Panc1 (cell line): ENCODE data around the gene PTPRK. TPM values are rescaled to one million over a fixed set of nuclear protein-coding genes. Genes with fewer than 3 reads are reported as not detected.
A peak's percentile ranks its signal among the peaks of the same experiment; 100 is the strongest.

Source experiments
- ATAC-seq: fragments of 200-7000 bp; cut with Tn5 transposase; 2 replicates; pipeline ENCODE4 v1.9.1; 2020; ENCODE audit warnings: mild to moderate bottlenecking, moderate library complexity
- BruUV-seq: library from RNA; stranded (reverse); fragments of 400-500 nt; replicated peaks from 2 replicates; lab custom pipeline; 2021; lab: Mats Ljungman, UMichigan
- CTCF ChIA-PET: fragments of 300-600 bp; sonication (Branson Sonifier 250); formaldehyde crosslinking; loops from one replicate; lab custom pipeline; 2022; ENCODE audit warnings: antibody characterized with exemption; lab: Charles Lee
- POLR2A ChIA-PET: fragments of 300-600 bp; sonication (Branson Sonifier 250); formaldehyde crosslinking; loops from one replicate; lab custom pipeline; 2022; ENCODE audit warnings: antibody characterized with exemption; lab: Charles Lee
- DNase-seq: peaks from one replicate; pipeline ENCODE4 v3.0.0-alpha.2; 2010; ENCODE audit warnings: low read depth, low spot score
- H3K27ac ChIP-seq: 2 replicates; pipeline ENCODE4 v1.5.1; 2011; ENCODE audit warnings: mild to moderate bottlenecking, low read length, inconsistent platforms
- H3K27me3 ChIP-seq: fragments of 200-500 bp; sonication (Bioruptor generic); 2 replicates; pipeline ENCODE4 v1.6.0; 2014; ENCODE audit warnings: low read length, inconsistent platforms; ENCODE audit not compliant: control insufficient read depth, insufficient read depth
- H3K36me3 ChIP-seq: fragments of 200-500 bp; sonication (Bioruptor generic); 2 replicates; pipeline ENCODE4 v1.5.1; 2014; ENCODE audit warnings: inconsistent platforms, mild to moderate bottlenecking, low read length, moderate library complexity; ENCODE audit not compliant: control insufficient read depth, insufficient read depth
- H3K4me1 ChIP-seq: 2 replicates; pipeline ENCODE4 v1.5.1; 2011; ENCODE audit warnings: inconsistent platforms, mild to moderate bottlenecking, low read length, moderate library complexity; ENCODE audit not compliant: control insufficient read depth, insufficient read depth
- H3K4me3 ChIP-seq, 2 experiments: 2 replicates each; pipeline ENCODE4 v1.5.1; 2011 to 2012; ENCODE audit warnings: low read depth in 2 of 2, low read length in 2 of 2, mild to moderate bottlenecking in 2 of 2, inconsistent platforms in 1 of 2, moderate library complexity in 1 of 2
- H3K9me3 ChIP-seq: fragments of 200-500 bp; sonication (Bioruptor generic); 2 replicates; pipeline ENCODE4 v1.5.1; 2014; ENCODE audit warnings: low read depth, mild to moderate bottlenecking, inconsistent platforms, low read length, moderate library complexity; ENCODE audit not compliant: control insufficient read depth, insufficient read depth
- CTCF ChIP-seq: fragments of 450-650 bp; IDR thresholded peaks from 2 replicates; pipeline ENCODE4 v1.5.1; 2017; ENCODE audit warnings: mild to moderate bottlenecking
- POLR2AphosphoS5 ChIP-seq: IDR thresholded peaks from 2 replicates; pipeline ENCODE4 v1.6.1; 2012; ENCODE audit warnings: mild to moderate bottlenecking, low read depth, low read length, moderate library complexity
- REST ChIP-seq, 2 experiments: IDR thresholded peaks; 2 replicates each; pipeline ENCODE4 v1.6.1; 2011 to 2012; ENCODE audit warnings: low read depth in 2 of 2, control low read depth in 1 of 2, low read length in 1 of 2, mild to moderate bottlenecking in 1 of 2, moderate library complexity in 1 of 2; ENCODE audit not compliant: insufficient read depth in 1 of 2
- SIN3A ChIP-seq: IDR thresholded peaks from 2 replicates; pipeline ENCODE4 v1.6.1; 2012; ENCODE audit warnings: low read depth, mild to moderate bottlenecking, low read length, moderate library complexity, borderline replicate concordance; ENCODE audit not compliant: insufficient read depth
- TCF7L2 ChIP-seq: IDR thresholded peaks from 2 replicates; pipeline ENCODE4 v1.6.1; 2011; ENCODE audit warnings: mild to moderate bottlenecking, low read depth, low read length, inconsistent platforms
- in situ Hi-C: cut with HindIII; loops from 2 replicates; pipeline ENCODE4 v1.10.0; 2016; ENCODE audit warnings: low sequenced_read_pairs, low pct_unique_long_range_greater_than_20kb
- intact Hi-C: fragments of 100-400 bp; cut with micrococcal nuclease; formaldehyde crosslinking; loops from one replicate; pipeline ENCODE4 v1.10.0; 2022; ENCODE audit not compliant: unreplicated experiment
- total RNA-seq: library from RNA; stranded (reverse); gene quantifications from one replicate; pipeline ENCODE4 v1.2.1, GENCODE V29; 2021; ENCODE audit not compliant: unreplicated experiment

PTPRK gene
- total RNA-seq, 1 experiment from 2014 or later: 61.8 TPM

DNA sequence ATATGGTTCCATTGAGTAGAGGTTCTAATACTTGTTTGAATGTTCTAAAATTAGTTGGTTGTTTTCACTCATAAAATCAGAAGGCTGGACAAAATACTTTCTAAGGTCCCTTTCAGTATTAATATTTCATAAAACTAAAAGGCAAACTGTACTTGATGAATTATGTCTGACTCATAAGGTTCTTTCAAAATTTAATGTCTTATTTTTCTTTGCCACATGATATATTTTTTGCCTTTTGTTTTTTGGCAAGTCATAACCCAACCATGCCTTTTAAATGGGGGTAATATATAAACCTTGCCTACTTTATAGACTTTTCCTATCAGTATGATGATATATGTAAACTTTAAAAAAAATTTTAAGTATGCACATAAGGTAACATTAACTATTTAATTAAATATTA lies 244.7 kb downstream of the PTPRK start:
- Histone ChIP-seq H3K9me3 (no peaks in the 10 kb centered on the region), H3K27me3 (no peaks in the 10 kb centered on the region), H3K4me3 (no peak overlapping the region), H3K36me3 (no peaks in the 10 kb centered on the region), H3K4me1 (peaks cover 23% of the 10 kb centered on the region), H3K27ac (peak overlapping the region; percentile 59; the same call in 1 of the 2 replicates)
- DNase-seq (no peak), ATAC-seq (no peak)
- CTCF ChIA-PET: no interaction called here
- in situ Hi-C loops: no loop called here
- intact Hi-C loops: no loop called here
- TF ChIP-seq POLR2AphosphoS5 (no peak), SIN3A (no peak), TCF7L2 (no peak), REST (IDR thresholded peaks at IDR 0.05; ENCODE audit: insufficient read depth in 1 of 2, low read depth in 2 of 2, low read length in 1 of 2) (no peak), CTCF (no peak)
- no TSS peak for BruUV-seq
- POLR2A ChIA-PET: no interaction called here

DNA sequence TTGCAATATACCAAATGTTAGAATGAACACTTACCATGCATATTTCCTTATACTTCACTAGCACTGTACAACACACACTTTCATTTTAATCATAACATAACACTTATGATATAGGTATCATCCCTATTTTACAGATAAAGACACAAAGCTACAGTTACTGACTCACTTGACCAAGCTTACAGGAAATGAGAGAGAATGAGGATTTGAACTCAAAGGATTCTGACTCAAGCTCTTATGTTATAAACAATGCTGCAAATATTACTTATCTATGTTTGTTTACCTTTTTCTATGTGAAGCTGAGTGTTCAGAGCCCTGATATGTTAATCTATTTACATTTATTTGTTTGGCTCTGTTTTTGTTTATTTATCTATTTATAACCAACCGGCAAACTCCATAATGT lies 245.4 kb downstream of the PTPRK start:
- no peak overlapping the region for H3K4me3 ChIP-seq
- peaks cover 25% of the 10 kb centered on the region for H3K4me1 ChIP-seq
- ATAC-seq (peak; percentile 85), DNase-seq (peak; percentile 63)
- no peaks in the 10 kb centered on the region for H3K9me3 ChIP-seq
- in situ Hi-C loops (no loop called here), intact Hi-C loops (no loop called here)
- H3K36me3 ChIP-seq: no peaks in the 10 kb centered on the region
- BruUV-seq: no TSS peak
- H3K27me3 ChIP-seq: no peaks in the 10 kb centered on the region
- peak overlapping the region; percentile 59 for H3K27ac ChIP-seq
- CTCF ChIA-PET: no interaction called here
- POLR2A ChIA-PET: no interaction called here
- TF ChIP-seq TCF7L2 (no peak), REST (IDR thresholded peaks at IDR 0.05; ENCODE audit: insufficient read depth in 1 of 2, low read depth in 2 of 2, low read length in 1 of 2) (no peak), POLR2AphosphoS5 (no peak; the same call in 1 of the 2 replicates), SIN3A (no peak), CTCF (no peak)
